A673 (cell line): Measurements from ENCODE around the gene TSC2.

Experiments
- CTCF ChIP-seq: fragments of 300-800, 200-600 bp; sonication (generic); conservative IDR thresholded peaks from 2 replicates; pipeline ENCODE4 v1.5.1; 2017; ENCODE audit warnings: low read depth, mild to moderate bottlenecking, antibody characterized with exemption, low read length, moderate library complexity, mixed read lengths
- EZH2 ChIP-seq: fragments of 200-600 bp; sonication (generic); IDR thresholded peaks from 2 replicates; pipeline ENCODE4 v1.6.1; 2017; ENCODE audit warnings: borderline replicate concordance, low read depth, mild to moderate bottlenecking, mixed read lengths, antibody characterized with exemption, low read length; ENCODE audit not compliant: poor library complexity, severe bottlenecking

- TF ChIP-seq EZH2 (no peak), CTCF (no peak)
Observed at GRCh38 chr16:2025878-2026460, 21.8 kb upstream of the TSC2 start.
